ENCODE results near the gene ZNF331. TPM values are rescaled to one million over a fixed set of nuclear protein-coding genes. Genes with fewer than 3 reads are reported as not detected.

ZNF331 gene
- total RNA-seq, 1 donor from 2014 or later: 13.5 TPM

DNA sequence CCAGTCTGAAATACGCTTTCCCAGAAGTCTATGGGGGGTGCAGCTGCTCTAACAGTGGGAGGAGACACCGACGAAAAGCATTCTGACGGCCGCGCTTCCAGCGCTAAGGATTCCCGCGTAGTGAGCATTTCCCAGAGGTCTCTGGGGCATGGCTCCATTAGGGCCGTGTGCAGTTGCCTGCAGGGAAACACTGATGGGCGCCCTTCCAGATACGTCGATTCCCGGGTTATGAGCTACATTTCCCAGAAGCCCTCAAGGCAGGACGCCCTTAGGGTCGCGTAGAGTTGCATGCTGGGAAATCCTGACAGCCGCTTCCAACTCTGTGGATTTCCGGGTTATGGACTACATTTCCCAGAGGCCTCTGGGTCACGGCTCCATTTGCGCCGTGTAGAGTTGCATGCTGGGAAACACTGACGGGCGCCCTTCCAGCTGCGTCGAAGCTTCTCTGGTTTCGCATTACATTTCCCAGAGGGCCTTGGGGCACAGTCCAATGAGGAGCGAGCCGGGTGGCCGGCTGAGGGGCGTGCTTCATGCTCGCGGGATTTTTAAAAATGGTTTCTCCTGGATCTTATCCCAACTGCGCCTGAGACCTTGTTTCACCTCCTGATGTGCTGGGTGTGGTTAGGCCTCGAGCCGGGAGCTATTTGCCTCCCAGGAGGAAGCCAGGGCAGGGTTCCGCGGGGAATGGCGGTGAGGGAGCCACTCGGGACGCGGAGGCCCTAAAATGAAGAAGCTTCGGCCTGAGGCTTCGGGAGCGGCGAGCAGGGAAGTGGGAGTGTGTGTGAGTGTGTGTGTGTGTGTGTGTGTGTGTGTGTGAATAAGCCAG lies 17.2 kb upstream of the ZNF331 start:
- DNase-seq (ENCODE audit: low spot score): peak; percentile 100

DNA sequence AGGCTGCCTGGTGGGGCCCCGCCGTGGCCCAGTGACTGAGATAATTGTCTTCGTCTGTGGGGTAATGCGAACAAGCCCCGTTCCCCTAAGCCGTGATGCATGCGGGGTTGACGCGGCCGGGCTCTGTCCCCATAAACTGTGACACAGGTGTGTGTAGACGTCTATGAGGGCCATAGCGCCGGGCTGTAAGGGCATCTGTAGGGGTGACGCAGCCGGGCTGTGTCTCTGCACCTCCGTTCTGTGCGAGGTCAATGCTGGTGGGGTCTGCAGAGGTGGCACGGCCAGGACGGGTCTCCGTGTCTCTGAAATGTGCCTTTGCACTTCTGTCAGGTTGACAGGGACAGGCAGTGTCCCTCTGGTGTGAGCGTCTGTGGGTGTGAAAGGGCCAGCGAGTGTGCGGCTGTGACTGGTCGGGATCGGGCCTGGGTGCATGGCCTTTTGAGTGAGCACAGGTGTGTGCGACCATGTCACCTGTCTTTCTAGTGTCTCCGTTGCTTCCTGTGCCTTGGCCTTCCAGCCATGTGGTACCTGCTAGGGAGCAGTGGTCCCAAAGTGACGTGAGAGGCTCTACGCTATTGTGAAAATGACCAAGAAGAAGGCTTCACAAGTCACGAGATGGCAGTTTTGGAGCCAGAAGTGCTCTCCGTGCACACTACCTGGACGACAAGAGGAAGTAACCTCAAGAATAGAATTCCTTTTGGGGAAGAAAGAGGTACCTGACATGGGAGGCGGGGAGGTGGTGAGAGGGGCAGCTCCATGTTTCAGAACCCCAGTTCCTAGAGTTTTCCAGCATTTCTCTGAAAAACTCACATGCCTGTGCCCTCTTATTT lies 16.4 kb upstream of the ZNF331 start:
- no peak for DNase-seq (ENCODE audit: low spot score)

DNA sequence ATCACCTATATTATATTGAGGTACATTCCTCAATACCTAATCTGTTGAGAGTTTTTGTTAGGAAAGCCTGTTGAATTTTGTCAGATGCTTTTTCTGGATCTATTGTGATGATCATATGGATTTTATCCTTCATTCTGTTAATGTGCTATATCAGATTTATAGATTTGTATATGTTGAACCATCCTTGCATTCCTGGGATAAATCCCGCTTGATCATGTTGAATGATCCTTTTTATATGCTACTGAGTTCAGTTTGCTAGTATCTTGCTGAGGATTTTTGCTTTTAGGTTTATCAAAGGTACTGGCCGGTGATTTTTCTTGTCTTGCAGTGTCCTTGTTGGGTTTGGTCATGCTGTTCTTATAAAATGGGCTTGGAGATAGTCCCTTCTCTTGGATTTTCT lies 12.0 kb upstream of the ZNF331 start:
- no peak for DNase-seq (ENCODE audit: low spot score)

DNA sequence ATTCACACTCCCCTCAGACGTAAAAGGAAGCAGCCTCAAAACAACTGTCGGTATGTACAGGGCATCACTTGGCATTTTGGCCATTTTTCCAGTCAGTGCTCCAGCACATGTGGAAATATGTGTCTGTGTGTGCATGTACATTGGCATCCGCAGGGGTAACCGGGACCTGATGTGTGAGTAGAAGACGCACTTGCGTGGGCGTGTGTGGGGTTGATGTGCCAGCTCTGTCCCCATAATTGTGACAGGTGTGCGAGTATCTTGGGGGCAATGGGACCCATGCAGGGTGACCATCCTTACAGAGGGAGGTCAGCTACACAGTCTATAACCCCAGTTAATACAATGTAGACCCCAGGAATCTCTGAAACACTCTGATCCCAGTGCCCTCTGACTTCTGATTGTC lies 7.3 kb upstream of the ZNF331 start:
- DNase-seq (ENCODE audit: low spot score): no peak

DNA sequence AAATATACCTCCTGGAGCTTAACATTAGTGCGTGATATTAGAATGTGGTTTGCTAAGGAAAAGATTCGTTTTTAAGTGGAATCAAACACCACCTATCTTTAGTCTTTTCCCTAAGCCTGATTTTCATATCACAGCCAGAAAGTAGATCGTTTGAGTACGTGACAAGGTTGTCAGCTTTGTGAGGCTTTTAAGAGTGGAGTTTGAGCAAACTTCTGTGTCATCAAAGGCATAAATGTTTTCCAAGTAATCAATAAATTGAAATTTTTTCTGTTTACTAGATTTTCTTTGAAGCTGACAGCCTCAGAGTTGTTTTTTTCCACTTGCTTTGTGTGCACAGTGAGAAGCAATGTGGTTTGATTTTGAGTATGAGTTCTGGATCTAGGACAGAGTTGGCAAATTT lies 6.5 kb upstream of the ZNF331 start:
- DNase-seq (ENCODE audit: low spot score): no peak

DNA sequence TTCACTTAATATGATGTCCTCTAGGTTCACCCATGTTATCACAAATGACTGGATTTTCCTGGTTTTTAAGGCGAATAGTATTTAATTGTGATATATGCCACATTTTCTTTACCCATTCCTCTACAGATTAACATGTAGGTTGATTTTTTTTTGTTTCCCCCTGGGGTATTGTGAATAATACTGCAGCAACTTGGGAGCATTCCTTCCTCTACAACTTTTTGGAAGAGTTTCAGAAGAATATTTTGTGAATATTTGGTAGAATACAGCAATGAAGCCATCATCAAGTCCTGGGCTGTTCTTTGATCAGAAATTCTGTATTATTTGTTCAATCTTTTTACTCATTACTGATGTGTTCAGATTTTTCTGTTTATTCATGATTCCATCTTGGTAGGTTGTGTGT lies 5.6 kb upstream of the ZNF331 start:
- no peak for DNase-seq (ENCODE audit: low spot score)

DNA sequence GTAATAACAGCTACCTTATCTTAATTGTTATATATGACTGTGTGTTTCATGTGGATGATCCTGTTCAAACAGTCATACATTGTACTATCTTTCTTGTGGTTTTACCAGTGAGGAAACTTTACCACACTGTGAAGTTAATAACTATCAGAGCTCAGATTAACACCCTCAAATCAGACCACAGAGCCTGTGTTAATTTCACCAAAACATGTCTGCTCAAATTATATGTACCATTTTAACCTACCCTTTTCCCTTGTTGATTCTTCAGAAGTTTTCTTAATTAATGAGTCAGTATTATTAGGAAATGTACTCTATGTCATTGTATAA lies 1.8 kb upstream of the ZNF331 start:
- no peak for DNase-seq (ENCODE audit: low spot score)

DNA sequence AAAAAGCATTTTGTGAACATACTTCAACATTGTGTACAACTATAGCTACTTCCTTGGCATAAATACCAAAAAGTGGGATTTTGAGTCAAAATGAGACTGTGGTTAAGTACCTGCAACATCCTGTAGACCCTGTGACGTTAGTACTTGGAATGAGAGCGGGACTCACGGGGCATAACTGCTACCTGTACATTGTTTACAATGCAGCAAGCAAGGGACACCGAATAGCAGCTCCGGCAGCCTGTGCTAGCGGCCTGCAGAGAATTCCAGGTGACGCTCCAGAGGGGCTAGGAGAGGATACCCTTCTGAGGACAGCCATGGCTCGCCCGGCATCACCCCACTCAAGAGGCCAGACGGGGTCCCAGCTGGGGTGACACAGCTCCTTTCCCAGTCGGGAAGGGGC lies 824 bp upstream of the ZNF331 start:
- no peak for DNase-seq (ENCODE audit: low spot score)

DNA sequence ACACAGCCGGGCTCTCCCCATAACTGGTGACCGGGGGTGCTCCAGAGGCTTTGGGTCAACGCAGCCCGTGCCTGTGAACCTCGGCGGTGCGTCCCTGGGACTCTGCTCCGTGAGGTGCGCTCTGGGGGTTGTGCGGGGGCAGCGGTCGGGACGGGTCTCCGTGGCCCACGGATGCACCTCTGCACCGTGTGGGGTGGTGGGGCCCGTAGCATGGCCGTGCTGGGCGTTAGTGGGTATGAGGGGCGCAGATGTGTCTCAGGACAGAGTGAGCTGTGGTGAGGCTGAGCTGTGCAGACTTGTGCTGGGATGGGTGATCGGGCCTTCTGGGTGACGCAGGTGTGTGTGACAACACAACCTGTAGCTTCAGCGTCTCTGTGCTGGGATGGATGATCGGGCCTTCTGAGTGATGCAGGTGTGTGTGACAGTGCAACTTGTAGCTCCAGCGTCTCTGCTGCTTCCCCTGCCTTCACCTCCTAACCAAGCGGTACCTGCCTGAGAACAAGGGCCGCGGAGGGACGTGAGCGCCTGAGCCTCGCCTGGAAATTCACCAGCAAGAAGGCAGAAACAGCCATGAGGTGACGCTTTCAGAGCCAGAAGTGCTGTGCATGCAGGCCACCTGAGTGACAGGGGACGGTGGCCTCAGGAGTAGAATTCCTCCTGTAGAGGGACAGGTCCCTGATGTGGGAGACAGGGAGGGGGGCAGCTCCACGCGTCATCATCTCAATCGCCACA lies 599 bp downstream of the ZNF331 start:
- no peak for DNase-seq (ENCODE audit: low spot score)

DNA sequence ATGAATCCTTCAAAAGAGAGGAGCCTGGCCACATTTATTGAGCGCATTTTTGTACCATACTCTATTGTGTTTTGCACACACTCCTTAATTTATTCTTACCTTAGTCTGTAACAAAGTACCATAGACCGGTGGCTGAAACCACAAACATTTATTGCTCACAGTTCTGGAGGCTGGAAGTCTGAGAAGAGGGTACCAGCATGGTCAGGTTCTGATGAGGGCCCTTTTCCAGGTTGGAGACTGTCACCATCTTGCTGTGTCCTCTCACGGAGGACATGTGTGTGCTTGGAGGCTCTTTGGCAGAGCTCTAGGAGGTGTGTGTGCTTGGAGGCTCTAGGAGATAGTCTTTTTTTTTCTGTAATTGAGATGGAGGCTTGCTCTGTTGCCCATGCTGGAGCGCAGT lies 2.1 kb downstream of the ZNF331 start:
- DNase-seq (ENCODE audit: low spot score): no peak

DNA sequence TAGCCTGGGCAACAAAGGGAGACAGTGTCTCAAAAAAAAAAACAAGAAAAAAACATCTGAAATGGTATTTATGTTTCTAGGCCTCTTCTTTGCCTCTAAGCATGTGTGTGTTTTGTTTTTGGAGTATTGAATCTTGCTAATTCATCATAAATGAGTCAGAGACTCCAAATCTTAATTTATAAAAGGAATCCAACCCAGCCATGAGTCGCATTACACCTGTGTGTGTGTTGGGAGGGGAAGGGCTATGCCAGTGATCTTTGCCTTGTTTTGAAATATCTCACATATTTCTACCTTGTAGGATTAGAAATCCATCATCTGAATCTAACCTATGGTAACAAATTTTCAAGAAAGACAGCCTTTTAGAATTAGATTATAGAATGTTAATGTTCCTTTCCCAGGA lies 4.0 kb downstream of the ZNF331 start:
- no peak for DNase-seq (ENCODE audit: low spot score)

DNA sequence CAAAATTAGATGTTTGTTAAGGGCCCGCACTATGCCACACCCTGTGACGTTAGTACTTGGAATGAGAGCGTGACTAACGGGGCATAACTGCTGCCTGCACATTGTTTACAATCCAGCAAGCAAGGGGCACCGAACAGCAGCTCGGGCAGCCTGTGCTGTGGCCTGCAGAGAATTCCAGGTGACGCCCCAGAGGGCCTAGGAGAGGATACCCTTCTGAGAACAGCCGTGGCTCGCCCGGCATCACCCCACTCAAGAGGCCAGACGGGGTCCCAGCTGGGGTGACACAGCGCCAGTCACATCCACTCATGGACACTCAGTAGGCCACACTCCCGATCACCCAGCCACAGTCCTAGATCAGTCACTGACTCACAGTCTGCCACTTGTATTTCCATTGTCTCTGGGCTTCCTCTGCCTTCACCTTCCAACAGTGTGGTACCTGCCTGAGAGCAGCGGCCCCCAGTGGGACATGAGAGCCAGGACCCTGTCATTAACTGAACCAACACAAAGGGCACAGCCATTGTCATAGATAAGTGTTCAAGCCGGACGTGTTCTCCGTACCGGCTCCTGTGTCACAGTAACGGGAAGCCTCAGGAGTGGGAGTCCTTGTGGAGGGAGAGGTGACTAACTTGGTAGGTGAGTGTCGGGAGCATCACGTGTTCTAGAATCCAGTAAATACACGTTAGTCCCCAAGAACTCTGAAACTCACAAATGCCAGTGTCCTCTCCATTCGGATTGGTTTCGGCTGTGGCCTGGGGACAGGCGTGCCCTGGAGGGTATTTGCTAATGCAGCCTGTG lies 7.5 kb downstream of the ZNF331 start:
- DNase-seq (ENCODE audit: low spot score): peak; percentile 46

DNA sequence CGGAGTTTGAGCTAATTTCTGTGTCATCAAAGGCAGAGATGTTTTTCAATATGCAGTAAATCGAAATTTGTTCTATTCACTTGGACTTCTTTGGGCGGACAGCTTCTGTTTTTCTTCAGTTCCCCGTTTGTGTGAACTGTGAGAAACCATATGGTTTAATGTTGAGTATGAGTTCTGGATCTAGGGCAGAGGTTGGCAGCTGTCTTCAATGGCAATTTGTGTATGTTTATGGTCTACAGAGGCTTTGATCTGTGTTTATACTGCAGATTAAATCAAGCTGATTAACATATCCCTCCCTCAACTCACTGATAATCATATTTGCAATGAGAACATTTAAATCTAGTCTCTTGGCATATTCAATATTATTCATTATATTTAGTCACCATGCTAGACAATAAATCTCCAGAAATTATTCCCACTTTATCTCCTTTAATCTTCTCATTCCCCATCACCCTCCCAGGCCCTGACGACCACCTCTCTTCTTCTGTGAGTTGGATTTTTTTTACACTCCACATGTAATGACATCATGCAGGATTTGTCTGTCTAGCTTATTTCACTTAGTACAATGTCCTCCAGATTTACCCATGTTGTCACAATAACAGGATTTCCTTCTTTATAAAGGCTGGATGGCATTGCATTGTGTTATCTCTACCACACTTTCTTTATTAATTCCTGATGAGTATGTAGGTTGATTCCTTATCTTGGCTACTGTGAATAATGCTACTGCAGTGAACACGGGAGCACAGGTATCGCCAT lies 9.0 kb downstream of the ZNF331 start:
- peak; percentile 8 for DNase-seq (ENCODE audit: low spot score)

DNA sequence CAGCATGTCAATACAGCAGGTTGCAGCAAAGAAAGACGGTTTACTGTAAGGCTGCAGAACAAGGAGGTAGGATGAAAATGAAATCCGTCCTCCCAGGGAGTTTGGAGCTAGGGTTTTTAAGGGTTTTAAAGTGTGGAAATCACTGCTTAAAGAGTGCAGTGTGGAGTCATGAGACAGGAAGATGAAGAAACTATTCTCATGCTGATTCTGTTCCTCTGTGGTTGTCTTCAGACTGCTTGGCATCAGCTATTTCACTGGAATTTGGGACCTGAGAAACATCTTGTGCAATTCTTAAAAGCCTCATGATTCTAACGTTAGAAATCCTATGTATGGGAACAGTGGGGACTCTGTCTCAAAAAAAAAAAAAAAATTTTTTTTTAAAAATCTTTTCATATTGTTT lies 11.4 kb downstream of the ZNF331 start:
- peak; percentile 69 for DNase-seq (ENCODE audit: low spot score)

DNA sequence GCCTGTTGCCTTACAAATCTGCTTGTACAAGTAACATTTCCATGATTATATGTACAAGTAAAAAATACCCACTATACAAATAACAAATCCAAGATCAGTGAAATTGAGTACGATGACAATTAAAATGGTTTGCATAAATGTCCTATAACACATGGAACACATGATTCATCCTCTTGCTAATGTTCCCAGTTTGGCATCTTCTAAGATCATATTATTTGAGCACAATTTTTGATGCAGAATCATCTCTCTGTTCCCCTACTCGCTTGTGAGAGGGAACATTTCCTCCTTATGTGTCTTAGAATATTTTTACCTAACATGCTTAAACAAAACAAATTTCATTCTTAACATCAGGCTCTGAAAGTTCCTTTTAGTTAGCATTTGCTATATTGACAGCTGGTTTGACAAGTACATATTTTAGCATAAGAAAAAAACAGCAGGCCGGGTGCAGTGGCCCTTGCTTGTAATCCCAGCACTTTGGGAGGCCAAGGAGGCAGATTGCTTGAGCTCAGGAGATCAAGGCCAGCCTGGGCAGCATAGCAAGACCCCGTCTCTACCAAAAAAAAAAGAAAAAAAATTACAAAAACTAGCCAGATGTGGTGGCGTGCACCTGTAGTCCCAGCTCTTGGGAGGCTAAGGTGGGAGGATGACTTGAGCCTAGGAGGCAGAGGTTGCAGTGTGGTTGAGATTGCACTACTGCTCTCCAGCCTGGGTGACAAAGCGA lies 14.2 kb downstream of the ZNF331 start:
- DNase-seq (ENCODE audit: low spot score): no peak

DNA sequence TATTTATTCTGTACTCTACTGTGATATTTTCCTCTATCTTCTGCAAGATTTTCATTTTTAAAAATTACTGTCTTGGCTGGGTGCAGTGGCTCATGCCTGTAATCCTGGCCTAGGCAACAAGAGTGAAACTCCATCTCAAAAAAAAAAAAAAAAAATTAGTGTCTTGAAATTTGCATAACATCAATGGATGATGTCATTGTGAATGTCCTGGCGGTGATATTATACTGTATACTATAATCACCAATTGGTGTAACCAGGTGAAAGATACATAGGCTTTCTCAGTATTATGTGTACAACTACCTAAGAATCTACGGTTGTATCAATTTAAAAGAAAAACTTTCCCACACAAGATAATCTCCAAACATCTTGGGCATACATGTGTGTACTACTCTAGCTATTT lies 15.2 kb downstream of the ZNF331 start:
- DNase-seq (ENCODE audit: low spot score): no peak

DNA sequence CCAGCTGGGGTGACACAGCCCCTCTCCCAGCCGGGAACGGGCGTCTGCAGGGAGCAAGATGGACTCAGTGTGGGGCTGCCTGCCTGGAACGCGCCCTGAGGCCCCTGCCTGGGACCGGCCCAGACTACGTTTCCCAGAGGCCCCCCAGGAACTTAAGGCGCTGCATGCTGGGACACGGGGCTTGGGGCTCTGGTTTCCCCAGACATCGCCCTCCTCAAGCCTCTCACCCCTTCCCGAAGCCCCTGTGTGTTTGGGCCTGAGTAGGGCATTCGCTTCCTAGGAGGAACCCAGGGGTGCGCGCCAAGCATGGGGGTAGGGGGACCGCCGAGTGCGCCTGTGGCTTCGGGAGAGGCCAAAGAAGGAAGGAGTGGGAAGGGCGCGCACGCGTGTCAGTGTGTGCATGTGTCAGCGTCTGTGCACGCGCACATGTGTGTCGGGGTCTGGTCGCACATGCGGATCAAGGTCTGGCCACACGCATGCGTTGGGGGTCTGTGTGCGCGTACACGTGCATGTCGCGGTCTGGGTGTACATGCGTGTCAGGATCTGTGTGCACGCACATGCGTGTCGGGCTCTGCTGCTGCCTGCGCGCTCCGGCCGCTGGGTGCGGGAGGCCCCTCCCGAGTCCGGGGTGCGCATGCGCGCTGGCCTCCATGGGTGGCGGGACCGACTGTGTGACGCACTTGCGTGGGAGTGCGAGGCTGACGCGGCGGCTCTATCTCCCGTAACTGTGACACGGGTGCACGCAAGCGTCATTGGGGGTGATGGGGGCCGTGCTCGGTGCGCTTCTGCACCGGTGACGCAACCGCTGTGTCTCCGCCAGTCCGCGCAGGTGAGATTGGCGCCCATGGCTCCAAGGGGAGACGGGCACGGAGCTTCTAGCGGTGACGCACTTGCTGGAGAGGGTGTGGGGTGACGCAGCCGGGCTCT lies 16.2 kb downstream of the ZNF331 start:
- DNase-seq (ENCODE audit: low spot score): peak; percentile 88

DNA sequence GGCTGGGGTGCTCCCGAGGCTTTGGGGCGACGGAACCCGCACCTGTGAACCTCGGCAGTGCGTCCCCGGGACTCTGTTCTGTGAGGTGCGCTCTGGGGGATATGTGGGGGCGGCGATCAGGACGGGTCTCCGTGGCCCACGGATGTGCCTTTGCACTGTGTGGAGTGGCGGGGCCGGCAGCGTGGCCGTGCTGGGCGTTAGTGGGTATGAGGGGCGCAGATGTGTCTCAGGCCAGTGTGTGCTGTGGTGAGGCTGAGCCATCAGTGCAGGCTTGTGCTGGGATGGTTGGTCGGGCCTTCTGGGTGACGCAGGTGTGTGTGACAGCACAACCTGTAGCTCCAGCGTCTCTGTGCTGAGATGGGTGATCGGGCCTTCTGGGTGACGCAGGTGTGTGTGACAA lies 16.9 kb downstream of the ZNF331 start:
- DNase-seq (ENCODE audit: low spot score): no peak

DNA sequence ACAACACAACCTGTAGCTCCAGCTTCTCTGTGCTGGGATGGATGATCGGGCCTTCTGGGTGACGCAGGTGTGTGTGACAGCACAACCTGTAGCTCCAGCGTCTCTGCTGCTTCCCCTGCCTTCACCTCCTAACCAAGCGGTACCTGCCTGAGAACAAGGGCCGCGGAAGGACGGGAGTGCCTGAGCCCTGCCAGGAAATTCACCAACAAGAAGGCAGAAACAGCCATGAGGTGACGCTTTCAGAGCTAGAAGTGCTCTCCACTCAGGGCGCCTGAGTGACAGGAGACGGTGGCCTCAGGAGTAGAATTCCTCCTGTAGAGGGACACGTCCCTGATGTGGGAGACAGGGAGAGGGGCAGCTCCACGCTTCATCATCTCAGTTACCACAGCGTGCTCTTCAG lies 17.4 kb downstream of the ZNF331 start:
- no peak for DNase-seq (ENCODE audit: low spot score)

All from umbilical cord (tissue), 2 donors.